Uterus (tissue), 4 donors: ENCODE measurements around the gene ARHGEF19. TPM values are rescaled to one million over a fixed set of nuclear protein-coding genes. Genes with fewer than 3 reads are reported as not detected.

Experiments
- DNase-seq, 2 donors: peaks; one replicate each; pipeline ENCODE4 v3.0.0-alpha.2; 2019 to 2020
- H3K27ac ChIP-seq, 2 donors: fragments of 200-600 bp; sonication (generic); 1 replicate in 1 of 2; 2 replicates in 1 of 2; pipeline ENCODE4 v1.5.1; 2016 to 2018
- H3K27me3 ChIP-seq, 2 donors: fragments of 200-600 bp; sonication (generic); one replicate each; pipeline ENCODE4 v1.5.1; 2018 to 2019; ENCODE audit warnings: control low read depth in 1 of 2
- H3K36me3 ChIP-seq, 2 donors: fragments of 200-600 bp; sonication (generic); one replicate each; pipeline ENCODE4 v1.5.1; 2019; ENCODE audit warnings: control low read depth in 1 of 2
- H3K4me1 ChIP-seq, 2 donors: fragments of 200-600 bp; sonication (generic); one replicate each; pipeline ENCODE4 v1.5.1; 2018 to 2019; ENCODE audit warnings: control low read depth in 1 of 2
- H3K4me3 ChIP-seq, 2 donors: fragments of 200-600 bp; sonication (generic); 1 replicate in 1 of 2; 2 replicates in 1 of 2; pipeline ENCODE4 v1.5.1; 2018 to 2019; ENCODE audit warnings: mild to moderate bottlenecking in 1 of 2
- H3K9me3 ChIP-seq, 2 donors: fragments of 200-600 bp; sonication (generic); one replicate each; pipeline ENCODE4 v1.5.1; 2019; ENCODE audit warnings: control low read depth in 1 of 2
- POLR2A ChIP-seq, 2 donors: fragments of 450-650 bp; IDR thresholded peaks; one replicate each; pipeline ENCODE4 v1.6.1; 2016; ENCODE audit warnings: antibody characterized with exemption in 2 of 2, mild to moderate bottlenecking in 1 of 2, moderate library complexity in 1 of 2
- intact Hi-C: fragments of 100-400 bp; cut with DNase I; formaldehyde crosslinking; loops from one replicate; pipeline ENCODE4 v1.15.1; 2023; ENCODE audit warnings: low total_unique reads
- total RNA-seq, 4 donors: library from RNA; depleted of rRNA in 3 of 4; stranded (reverse); fragments of >200 nt in 3 of 4; gene quantifications; one replicate each; pipeline versions ENCODE4 v1.1.0 to v1.2.4, GENCODE V29; 2014 to 2023
- TF ChIP-seq, protein P1 (sequence below), 4 experiments: fragments of 200-600 bp in 2 of 4; fragments of 450-650 bp in 2 of 4; sonication (generic) in 2 of 4; IDR thresholded peaks; one replicate each; pipeline ENCODE4 v1.5.1; 2016 to 2019; ENCODE audit warnings: antibody characterized with exemption in 4 of 4, mild to moderate bottlenecking in 2 of 4, moderate library complexity in 1 of 4
- donor health status: DM: yes; HTN: yes; CAD: no.

ARHGEF19 gene
- total RNA-seq, 4 donors from 2014 or later: 3.6 to 26.8 (median 12.2) TPM

DNA sequence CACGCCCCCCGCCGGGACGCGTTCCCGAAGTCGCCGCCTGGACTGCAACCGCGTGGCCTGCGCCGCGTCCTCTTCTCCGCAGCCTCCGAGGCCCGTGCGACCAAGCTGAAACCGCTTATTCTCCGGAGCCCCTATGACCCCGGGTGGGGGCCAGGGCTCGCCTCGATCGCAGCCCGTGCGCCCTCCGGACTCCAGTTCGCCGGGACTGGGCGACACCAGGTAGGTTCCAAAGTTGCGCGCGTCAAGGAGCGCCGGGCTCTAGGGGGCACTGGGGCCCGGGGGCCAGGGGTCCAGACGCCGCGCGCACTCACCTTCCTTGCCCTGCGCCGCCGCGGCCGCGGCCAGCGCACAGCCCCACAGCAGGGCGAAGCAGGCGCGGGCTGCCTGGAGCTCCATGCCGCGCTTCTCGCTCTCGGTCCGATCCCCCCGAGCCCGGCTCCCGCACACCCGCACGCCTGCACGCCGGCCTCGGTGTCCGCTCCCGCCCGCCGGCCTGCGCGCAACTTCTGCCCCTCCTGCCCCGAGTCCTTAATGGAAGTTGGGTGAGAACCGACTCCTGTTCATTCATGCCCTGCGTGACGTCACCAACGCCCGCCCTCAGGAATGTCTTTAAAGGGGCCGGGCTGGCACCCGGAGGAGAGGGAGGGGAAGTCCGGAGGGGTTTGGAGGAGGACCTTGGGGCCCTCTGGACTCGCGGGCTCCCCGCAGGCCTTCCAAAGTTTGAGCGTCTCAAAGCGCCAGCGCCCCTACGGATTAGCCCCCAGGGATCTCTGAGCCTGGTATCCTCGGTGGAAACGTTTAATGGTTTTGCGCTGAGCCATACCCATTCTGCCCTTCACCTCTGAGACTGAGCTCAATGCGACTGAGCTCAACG is 56.7 kb downstream of the ARHGEF19 start, which contains the start of gene EPHA2:
EPHA2 (minus strand) TSS at position 533 of the 874 bp plus-strand sequence; CDS start at position 396, 137 bp downstream.
- H3K9me3 ChIP-seq: no peaks in the 10 kb centered on the region
- intact Hi-C loops: no loop called here
- TF ChIP-seq, protein P1, sequence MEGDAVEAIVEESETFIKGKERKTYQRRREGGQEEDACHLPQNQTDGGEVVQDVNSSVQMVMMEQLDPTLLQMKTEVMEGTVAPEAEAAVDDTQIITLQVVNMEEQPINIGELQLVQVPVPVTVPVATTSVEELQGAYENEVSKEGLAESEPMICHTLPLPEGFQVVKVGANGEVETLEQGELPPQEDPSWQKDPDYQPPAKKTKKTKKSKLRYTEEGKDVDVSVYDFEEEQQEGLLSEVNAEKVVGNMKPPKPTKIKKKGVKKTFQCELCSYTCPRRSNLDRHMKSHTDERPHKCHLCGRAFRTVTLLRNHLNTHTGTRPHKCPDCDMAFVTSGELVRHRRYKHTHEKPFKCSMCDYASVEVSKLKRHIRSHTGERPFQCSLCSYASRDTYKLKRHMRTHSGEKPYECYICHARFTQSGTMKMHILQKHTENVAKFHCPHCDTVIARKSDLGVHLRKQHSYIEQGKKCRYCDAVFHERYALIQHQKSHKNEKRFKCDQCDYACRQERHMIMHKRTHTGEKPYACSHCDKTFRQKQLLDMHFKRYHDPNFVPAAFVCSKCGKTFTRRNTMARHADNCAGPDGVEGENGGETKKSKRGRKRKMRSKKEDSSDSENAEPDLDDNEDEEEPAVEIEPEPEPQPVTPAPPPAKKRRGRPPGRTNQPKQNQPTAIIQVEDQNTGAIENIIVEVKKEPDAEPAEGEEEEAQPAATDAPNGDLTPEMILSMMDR (IDR thresholded peaks at IDR 0.05): peak in 1 of 4 experiments; percentile 15
- peak; percentile 94 to 95 for TF ChIP-seq POLR2A (IDR thresholded peaks at IDR 0.05)

DNA sequence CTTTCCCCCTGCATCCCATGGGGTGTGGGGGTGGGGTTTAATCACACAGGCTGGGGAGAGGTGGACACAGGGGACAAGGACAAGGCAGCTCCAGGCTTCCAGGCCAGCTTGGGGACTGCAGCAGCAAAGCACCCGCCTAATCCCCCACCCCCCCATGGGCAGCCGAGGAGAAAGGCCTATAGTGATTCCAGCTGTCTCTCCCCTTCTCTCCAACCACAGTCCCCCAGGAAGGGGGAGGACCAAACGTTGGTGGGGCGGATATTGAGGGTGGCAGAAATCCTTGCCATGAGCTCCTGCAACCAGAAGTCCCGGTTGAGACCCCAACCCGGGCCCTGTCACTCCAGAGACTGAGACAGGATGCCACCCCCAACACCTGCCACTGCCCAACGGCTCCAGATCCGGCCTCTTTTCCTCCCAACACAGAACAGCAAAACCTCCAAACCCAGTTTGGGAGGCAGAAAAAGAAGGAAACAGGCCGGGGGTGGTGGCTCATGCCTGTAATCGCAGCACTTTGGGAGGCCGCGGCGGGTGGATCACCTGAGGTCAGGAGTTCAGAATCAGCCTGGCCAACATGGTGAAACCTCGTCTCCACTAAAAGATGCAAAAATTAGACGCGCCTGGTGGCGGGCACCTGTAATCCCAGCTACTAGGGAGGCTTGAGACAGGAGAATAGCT is 58.3 kb downstream of the ARHGEF19 start:
- DNase-seq: no peak
- no peaks in the 10 kb centered on the region for H3K27me3 ChIP-seq
- no peaks in the 10 kb centered on the region for H3K9me3 ChIP-seq
- TF ChIP-seq POLR2A (IDR thresholded peaks at IDR 0.05): no peak
- TF ChIP-seq, protein P1 (IDR thresholded peaks at IDR 0.05): no peak
- no peaks in the 10 kb centered on the region for H3K36me3 ChIP-seq
- peak overlapping the region; percentile 92 to 98 for H3K27ac ChIP-seq
- H3K4me1 ChIP-seq: peaks cover 0 to 11% of the 10 kb centered on the region in 2 donors
- H3K4me3 ChIP-seq: peak overlapping the region; percentile 59 to 82
- intact Hi-C loops: no loop called here

More for the DNA sequence above, 56.7 kb downstream of the ARHGEF19 start, which contains the start of gene EPHA2:
- Histone ChIP-seq H3K4me1 (peaks cover 0 to 11% of the 10 kb centered on the region in 2 donors), H3K4me3 (peak within 1 kb of the TSS; percentile 59 to 82), H3K36me3 (no peaks in the 10 kb centered on the region), H3K27ac (peak within 1 kb of the TSS; percentile 92 to 98), H3K27me3 (no peaks in the 10 kb centered on the region)
- peak; percentile 87 to 94 for DNase-seq

DNA sequence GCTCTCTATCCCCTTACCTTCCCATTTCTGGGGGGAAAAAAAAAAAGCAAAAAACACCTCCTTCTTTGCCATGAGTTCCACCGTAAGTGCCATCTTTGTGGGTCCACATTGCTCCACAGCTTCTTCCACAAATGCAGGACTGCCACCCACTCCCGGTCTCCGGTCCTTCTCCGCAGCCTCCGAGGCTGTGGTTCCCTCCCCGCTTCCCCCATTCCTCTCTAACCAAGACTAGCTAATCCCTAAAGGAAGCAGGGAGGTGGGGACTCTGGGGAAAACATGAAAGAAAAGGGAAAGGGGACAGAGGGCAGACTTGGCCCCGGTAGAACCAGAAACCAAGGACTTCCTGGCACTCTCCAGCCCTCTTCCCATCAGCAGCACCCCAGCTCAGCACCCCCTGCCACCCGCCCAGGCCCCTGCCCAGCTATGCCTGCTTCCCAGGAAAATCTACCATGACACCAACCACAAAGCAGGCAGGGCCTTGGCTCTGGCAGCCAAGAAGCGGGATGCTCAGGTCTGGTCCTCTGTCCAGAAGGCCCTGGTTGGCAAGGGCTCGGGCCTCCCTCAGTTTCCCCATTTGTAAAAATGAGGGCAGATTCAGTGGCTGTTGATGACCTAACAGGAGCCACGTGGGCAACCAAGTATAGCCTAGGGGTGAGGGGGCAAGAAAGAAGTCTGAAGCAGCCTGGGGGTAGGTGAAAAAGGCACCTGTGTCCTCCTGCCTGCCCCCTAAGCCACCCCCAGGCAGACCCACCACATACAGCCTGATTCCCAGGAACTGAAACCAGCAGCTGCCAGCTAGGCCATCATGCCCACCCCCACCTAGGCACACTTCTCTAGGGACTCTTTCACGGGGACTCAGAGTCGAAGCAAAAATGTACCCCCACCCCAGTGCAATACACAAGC is 59.1 kb downstream of the ARHGEF19 start:
- peak overlapping the region; percentile 59 to 82 for H3K4me3 ChIP-seq
- peak overlapping the region; percentile 92 to 98 for H3K27ac ChIP-seq
- TF ChIP-seq, protein P1 (IDR thresholded peaks at IDR 0.05): no peak
- no peak for TF ChIP-seq POLR2A (IDR thresholded peaks at IDR 0.05)
- H3K9me3 ChIP-seq: no peaks in the 10 kb centered on the region
- intact Hi-C loops: no loop called here
- no peak for DNase-seq
- no peaks in the 10 kb centered on the region for H3K27me3 ChIP-seq
- H3K36me3 ChIP-seq: no peaks in the 10 kb centered on the region
- peaks cover 0 to 11% of the 10 kb centered on the region in 2 donors for H3K4me1 ChIP-seq

DNA sequence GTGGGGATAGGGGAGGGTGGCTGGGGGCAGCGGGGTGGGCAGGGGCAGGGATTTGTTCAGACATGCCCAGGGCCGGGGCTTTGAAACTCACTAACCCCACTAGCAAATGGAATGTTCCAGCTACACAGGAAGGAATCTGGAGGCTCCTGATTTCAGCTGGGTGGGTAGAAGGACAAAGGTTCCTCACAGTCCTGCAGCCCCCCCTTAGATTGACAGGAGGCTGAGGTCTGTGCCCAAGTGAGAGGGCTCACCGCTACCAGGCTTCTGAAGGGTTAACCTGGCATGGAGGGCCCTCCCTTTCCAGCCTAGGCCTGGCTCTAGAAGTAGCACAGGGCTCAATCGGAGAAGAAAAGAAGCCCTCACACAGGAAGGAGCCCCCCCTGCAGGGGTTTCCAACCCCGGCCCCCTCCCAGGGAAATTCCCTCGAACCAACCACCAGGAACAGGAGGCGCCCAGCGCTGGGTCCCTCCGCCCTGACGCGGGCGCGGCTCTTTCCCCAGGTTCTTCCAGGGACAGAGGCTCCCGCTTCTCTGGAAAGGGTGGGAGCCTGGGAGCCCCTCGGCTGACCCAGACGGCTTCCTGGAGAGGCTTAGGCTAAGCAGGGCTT is 59.9 kb downstream of the ARHGEF19 start:
- Histone ChIP-seq H3K27ac (peak overlapping the region; percentile 92 to 98), H3K4me3 (peak overlapping the region; percentile 59 to 82), H3K4me1 (peaks cover 0 to 11% of the 10 kb centered on the region in 2 donors), H3K9me3 (no peaks in the 10 kb centered on the region), H3K27me3 (no peaks in the 10 kb centered on the region), H3K36me3 (no peaks in the 10 kb centered on the region)
- no peak for DNase-seq
- TF ChIP-seq POLR2A (IDR thresholded peaks at IDR 0.05): peak in 1 of 2 donors; percentile 16
- TF ChIP-seq, protein P1 (IDR thresholded peaks at IDR 0.05): no peak
- intact Hi-C loops: no loop called here
